A549 (cell line): ENCODE data around the gene PLCXD3. TPM values are rescaled to one million over a fixed set of nuclear protein-coding genes. Genes with fewer than 3 reads are reported as not detected.

ENCODE experiments used
- ATAC-seq, 2 experiments: fragments of 200-7000 bp in 1 of 2; fragments of >200 bp in 1 of 2; cut with Nextera tagmentation in 1 of 2; cut with Tn5 transposase in 1 of 2; 3 replicates each; pipeline versions ENCODE4 v1.8.0 to v1.9.1; 2018 to 2020; ENCODE audit warnings: mild to moderate bottlenecking in 1 of 2, moderate library complexity in 1 of 2
- CTCF ChIA-PET: fragments of 300-600 bp; sonication (Branson Sonifier 250); formaldehyde crosslinking; extraction: SDS; loops from one replicate; lab custom pipeline; 2021; ENCODE audit warnings: antibody characterized with exemption, inconsistent platforms; lab: Yijun Ruan, JAX
- POLR2A ChIA-PET: fragments of 350-600 bp; formaldehyde crosslinking; extraction: SDS; loops from one replicate; lab custom pipeline; 2021; ENCODE audit warnings: antibody characterized with exemption, inconsistent platforms; lab: Yijun Ruan, JAX
- DNase-seq, 2 experiments: peaks; one replicate each; pipeline versions ENCODE4 v3.0.0 to v3.0.0-alpha.2; 2011 to 2016; ENCODE audit warnings: low read depth in 1 of 2, low spot score in 1 of 2
- FAIRE-seq: peaks from 2 replicates; lab custom pipeline; 2011; peaks lifted over from hg19 to GRCh38; lab: Jason Lieb, UNC
- H3K27ac ChIP-seq, 2 experiments: fragments of >200 bp; sonication (Bioruptor Twin); formaldehyde crosslinking; 3 replicates each; pipeline ENCODE4 v1.5.1; 2016 to 2017
- H3K4me1 ChIP-seq: fragments of >200 bp; sonication (Bioruptor Twin); formaldehyde crosslinking; 3 replicates; pipeline ENCODE4 v1.6.1; 2016
- H3K4me2 ChIP-seq: fragments of >200 bp; sonication (Bioruptor Twin); formaldehyde crosslinking; 3 replicates; pipeline ENCODE4 v1.6.1; 2016
- H3K4me3 ChIP-seq: fragments of >200 bp; sonication (Bioruptor Twin); formaldehyde crosslinking; 3 replicates; pipeline ENCODE4 v1.5.1; 2016
- H3K9me3 ChIP-seq: fragments of >200 bp; sonication (Bioruptor Twin); formaldehyde crosslinking; 3 replicates; pipeline ENCODE4 v1.6.1; 2016
- CBX2 ChIP-seq: fragments of 200-600 bp; sonication (generic); IDR thresholded peaks from 2 replicates; pipeline ENCODE4 v1.6.1; 2016; ENCODE audit warnings: low read depth, mild to moderate bottlenecking, borderline replicate concordance
- ESRRA ChIP-seq: fragments of 150-350 bp; IDR thresholded peaks from 2 replicates; pipeline ENCODE4 v1.6.1; 2014; ENCODE audit warnings: mild to moderate bottlenecking, low read length, borderline replicate concordance
- FOSB ChIP-seq: fragments of 250-450 bp; sonication (Bioruptor Pico); IDR thresholded peaks from 2 replicates; pipeline ENCODE4 v1.5.0; 2020; ENCODE audit warnings: mild to moderate bottlenecking, moderate library complexity
- HEYL ChIP-seq: fragments of 250-450 bp; sonication (Bioruptor Pico); IDR thresholded peaks from 2 replicates; pipeline ENCODE4 v1.8.0; 2021; ENCODE audit warnings: mild to moderate bottlenecking, moderate library complexity
- HOXA7 ChIP-seq: fragments of 250-450 bp; sonication (Bioruptor Pico); IDR thresholded peaks from 2 replicates; pipeline ENCODE4 v1.5.0; 2020; ENCODE audit warnings: mild to moderate bottlenecking, moderate library complexity
- JUN ChIP-seq, 2 experiments: fragments of >200 bp; sonication (Bioruptor Twin); formaldehyde crosslinking; IDR thresholded peaks; 2 replicates in 1 of 2; 3 replicates in 1 of 2; pipeline ENCODE4 v1.6.1; 2016 to 2017
- MAZ ChIP-seq: fragments of 150-350 bp; IDR thresholded peaks from 2 replicates; pipeline ENCODE4 v1.6.1; 2014; ENCODE audit warnings: antibody characterized with exemption, low read depth, low read length, borderline replicate concordance
- MYC ChIP-seq: IDR thresholded peaks from 2 replicates; pipeline ENCODE4 v1.6.1; 2012; ENCODE audit warnings: mild to moderate bottlenecking, inconsistent platforms, low read length, improper control_type of control experiment, borderline replicate concordance
- NR3C1 ChIP-seq: fragments of >200 bp; sonication (Bioruptor Twin); formaldehyde crosslinking; IDR thresholded peaks from 3 replicates; pipeline ENCODE4 v1.6.1; 2017
- RAD21 ChIP-seq, 2 experiments: fragments of >200 bp in 1 of 2; sonication (Bioruptor Twin) in 1 of 2; formaldehyde crosslinking in 1 of 2; IDR thresholded peaks in 1 of 2; conservative IDR thresholded peaks in 1 of 2; 2 replicates in 1 of 2; 3 replicates in 1 of 2; pipeline ENCODE4 v1.6.1; 2012 to 2018; ENCODE audit warnings: inconsistent platforms in 1 of 2
- RFX5 ChIP-seq: fragments of 450-650 bp; IDR thresholded peaks from 2 replicates; pipeline ENCODE4 v1.7.1; 2014; ENCODE audit warnings: antibody characterized with exemption, mild to moderate bottlenecking, moderate library complexity
- SMC3 ChIP-seq: fragments of >200 bp; sonication (Bioruptor Twin); formaldehyde crosslinking; IDR thresholded peaks from 3 replicates; pipeline ENCODE4 v1.6.1; 2018; ENCODE audit warnings: inconsistent platforms
- ZNF302 ChIP-seq: fragments of 250-450 bp; sonication (Bioruptor Pico); IDR thresholded peaks from 2 replicates; pipeline ENCODE4 v1.9.0; 2021; ENCODE audit warnings: inconsistent platforms, mild to moderate bottlenecking, moderate library complexity
- ZSCAN20 ChIP-seq: fragments of 250-450 bp; sonication (Bioruptor Pico); IDR thresholded peaks from 2 replicates; pipeline ENCODE4 v1.8.0; 2022; ENCODE audit warnings: mild to moderate bottlenecking, moderate library complexity
- WGBS: methylation state at CpG from one replicate; pipeline ENCODE4 v1.1.6; 2017; ENCODE audit errors: missing lambda C conversion rate; 5-methylcytosine and 5-hydroxymethylcytosine counted together
- polyA plus RNA-seq, 4 experiments: library from polyadenylated mRNA; depleted of rRNA in 3 of 4; stranded (reverse); fragments of >200 nt; fragmentation: RNase III in 1 of 4; extraction: RNeasy Plus Mini Kit Qiagen cat#74134 plus additional on column Dnase treatment in 1 of 4; gene quantifications; 2 replicates in 3 of 4; 3 replicates in 1 of 4; pipeline ENCODE4 v1.2.3, GENCODE V29; 2011 to 2017
- TF ChIP-seq, protein P1 (sequence below): fragments of >200 bp; sonication (Bioruptor Twin); formaldehyde crosslinking; IDR thresholded peaks from 2 replicates; pipeline ENCODE4 v1.6.1; 2016
- TF ChIP-seq, protein P2 (sequence below): IDR thresholded peaks from 2 replicates; pipeline ENCODE4 v1.6.1; 2012; ENCODE audit warnings: low read depth, borderline replicate concordance
- TF ChIP-seq, protein P3 (sequence below): IDR thresholded peaks from 2 replicates; pipeline ENCODE4 v1.6.1; 2012
- TF ChIP-seq, protein P4 (sequence below): fragments of >200 bp; sonication (Bioruptor Twin); formaldehyde crosslinking; IDR thresholded peaks from 3 replicates; pipeline ENCODE4 v1.5.1; 2016

PLCXD3 gene
- polyA plus RNA-seq, 2 of the 4 experiments (the other 2 are of a cell fraction), result 1.2 to 1.6 TPM

DNA sequence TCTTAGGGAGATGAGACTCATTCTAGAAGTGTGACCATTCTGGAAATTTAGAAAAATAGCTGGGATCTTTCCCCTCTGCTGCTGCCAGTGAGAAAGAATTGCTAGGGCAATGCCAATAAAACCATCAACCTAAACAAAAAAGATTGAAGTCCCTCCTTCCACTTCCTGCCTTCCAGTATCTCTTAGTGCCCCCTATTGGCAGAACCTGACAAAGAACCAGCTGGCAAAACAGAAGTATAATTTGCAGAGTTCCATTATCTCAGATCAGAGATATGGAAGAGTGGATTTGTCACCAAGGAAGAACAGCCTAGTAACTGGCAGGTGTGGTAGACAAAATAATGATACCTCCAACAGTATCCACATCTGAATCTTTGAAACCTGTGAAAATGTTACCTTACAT lies 13.8 kb upstream of the PLCXD3 start:
- FAIRE-seq, result no peak
- CTCF ChIA-PET, result interaction anchor here (0.9 to 1.7 kb wide), 5 partner anchors 9 to 254 kb away, joined by 3 to 8 read pairs (median 3); no protein-coding TSS in a partner anchor

DNA sequence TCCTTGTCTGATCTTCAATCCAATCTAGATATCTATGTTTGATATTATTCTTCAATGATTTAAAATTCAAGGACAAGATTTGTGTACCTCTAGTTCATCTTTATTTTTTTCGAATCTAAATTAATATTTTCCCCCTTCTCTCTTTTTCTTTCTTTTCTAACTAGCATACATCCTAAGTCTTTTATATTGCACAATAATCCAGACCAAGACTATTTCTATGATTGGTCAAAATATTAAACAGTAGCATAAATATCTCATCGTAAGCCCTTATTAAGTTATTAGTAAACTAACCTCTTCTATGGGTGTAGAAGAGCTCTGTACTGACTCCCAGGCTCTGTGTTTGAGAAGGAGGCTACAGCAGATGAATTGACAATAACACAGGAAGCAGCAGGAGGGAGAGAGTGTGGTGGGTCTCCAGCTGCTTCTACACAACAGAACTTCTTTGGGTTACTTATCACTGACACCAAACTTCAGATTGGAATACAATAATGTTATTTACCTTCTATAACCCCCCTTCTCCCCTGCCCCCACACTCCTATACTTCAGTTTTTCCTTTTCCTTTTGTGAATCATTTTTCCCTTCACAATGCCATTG lies 11.9 kb upstream of the PLCXD3 start:
- DNase-seq, result no peak
- WGBS, result 10% methylated on average over 2 of the region's 2 CpGs
- ChIA-PET CTCF (no interaction called here), POLR2A (no interaction called here)
- Histone ChIP-seq H3K4me3 (no peak overlapping the region), H3K4me2 (no peak overlapping the region), H3K4me1 (no peaks in the 10 kb centered on the region), H3K27ac (no peak overlapping the region), H3K9me3 (no peaks in the 10 kb centered on the region)
- no peak for ATAC-seq
- no peak for TF ChIP-seq JUN (IDR thresholded peaks at IDR 0.05)
- TF ChIP-seq HOXA7 (CRISPR knock-in tag), result no peak
- TF ChIP-seq, protein P1, sequence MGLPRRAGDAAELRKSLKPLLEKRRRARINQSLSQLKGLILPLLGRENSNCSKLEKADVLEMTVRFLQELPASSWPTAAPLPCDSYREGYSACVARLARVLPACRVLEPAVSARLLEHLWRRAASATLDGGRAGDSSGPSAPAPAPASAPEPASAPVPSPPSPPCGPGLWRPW, result no peak
- TF ChIP-seq NR3C1, result no peak
- TF ChIP-seq FOSB (CRISPR knock-in tag), result no peak
- TF ChIP-seq MYC, result no peak
- no peak for TF ChIP-seq ZNF302
- TF ChIP-seq MAZ, result no peak
- FAIRE-seq, result no peak

More for the DNA sequence above, 13.8 kb upstream of the PLCXD3 start:
- TF ChIP-seq, protein P2, sequence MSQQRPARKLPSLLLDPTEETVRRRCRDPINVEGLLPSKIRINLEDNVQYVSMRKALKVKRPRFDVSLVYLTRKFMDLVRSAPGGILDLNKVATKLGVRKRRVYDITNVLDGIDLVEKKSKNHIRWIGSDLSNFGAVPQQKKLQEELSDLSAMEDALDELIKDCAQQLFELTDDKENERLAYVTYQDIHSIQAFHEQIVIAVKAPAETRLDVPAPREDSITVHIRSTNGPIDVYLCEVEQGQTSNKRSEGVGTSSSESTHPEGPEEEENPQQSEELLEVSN, result no peak
- TF ChIP-seq CBX2 (no peak), ESRRA (no peak), SMC3 (peak; percentile 35; the same call in 1 of the 3 replicates), RAD21 (conservative IDR thresholded peaks at IDR 0.05 in 1 of 2, IDR thresholded peaks at IDR 0.05 in 1 of 2) (peak; percentile 38 to 66; a peak in 3 of 5 replicates)
- TF ChIP-seq, protein P3, sequence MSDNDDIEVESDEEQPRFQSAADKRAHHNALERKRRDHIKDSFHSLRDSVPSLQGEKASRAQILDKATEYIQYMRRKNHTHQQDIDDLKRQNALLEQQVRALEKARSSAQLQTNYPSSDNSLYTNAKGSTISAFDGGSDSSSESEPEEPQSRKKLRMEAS, result no peak
- TF ChIP-seq, protein P4, sequence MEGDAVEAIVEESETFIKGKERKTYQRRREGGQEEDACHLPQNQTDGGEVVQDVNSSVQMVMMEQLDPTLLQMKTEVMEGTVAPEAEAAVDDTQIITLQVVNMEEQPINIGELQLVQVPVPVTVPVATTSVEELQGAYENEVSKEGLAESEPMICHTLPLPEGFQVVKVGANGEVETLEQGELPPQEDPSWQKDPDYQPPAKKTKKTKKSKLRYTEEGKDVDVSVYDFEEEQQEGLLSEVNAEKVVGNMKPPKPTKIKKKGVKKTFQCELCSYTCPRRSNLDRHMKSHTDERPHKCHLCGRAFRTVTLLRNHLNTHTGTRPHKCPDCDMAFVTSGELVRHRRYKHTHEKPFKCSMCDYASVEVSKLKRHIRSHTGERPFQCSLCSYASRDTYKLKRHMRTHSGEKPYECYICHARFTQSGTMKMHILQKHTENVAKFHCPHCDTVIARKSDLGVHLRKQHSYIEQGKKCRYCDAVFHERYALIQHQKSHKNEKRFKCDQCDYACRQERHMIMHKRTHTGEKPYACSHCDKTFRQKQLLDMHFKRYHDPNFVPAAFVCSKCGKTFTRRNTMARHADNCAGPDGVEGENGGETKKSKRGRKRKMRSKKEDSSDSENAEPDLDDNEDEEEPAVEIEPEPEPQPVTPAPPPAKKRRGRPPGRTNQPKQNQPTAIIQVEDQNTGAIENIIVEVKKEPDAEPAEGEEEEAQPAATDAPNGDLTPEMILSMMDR, result peak; percentile 26; the same call in 1 of the 3 replicates
- ATAC-seq, result no peak
- Histone ChIP-seq H3K4me3 (no peak overlapping the region), H3K4me1 (no peaks in the 10 kb centered on the region), H3K4me2 (no peak overlapping the region), H3K27ac (no peak overlapping the region), H3K9me3 (peaks cover 4% of the 10 kb centered on the region; the same call in 1 of the 3 replicates)
- peak in 1 of 2 experiments; percentile 26 for DNase-seq
- POLR2A ChIA-PET, result no interaction called here

DNA sequence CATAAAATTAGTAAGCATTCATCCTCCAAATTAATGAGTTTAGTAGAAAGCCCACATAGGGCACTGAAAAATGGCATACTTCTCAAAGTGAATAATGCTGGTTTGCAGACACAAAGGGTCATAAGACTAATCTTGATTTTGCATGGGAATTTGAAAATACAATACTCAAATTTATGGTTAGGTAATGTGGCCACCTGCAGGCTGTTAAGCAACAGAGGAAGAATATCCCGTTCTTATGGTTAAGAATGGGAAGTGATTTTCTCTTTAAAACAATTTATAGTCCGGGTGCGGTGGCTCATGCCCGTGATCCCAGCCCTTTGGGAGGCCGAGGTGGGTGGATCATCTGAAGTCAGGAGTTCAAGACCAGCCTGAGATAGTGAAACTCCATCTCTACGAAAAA lies 9.4 kb upstream of the PLCXD3 start:
- POLR2A ChIA-PET, result no interaction called here
- H3K4me3 ChIP-seq, result no peak overlapping the region
- peak; percentile 39 for FAIRE-seq
- no peak overlapping the region for H3K27ac ChIP-seq
- peak in 1 of 2 experiments; percentile 52 for DNase-seq
- no peaks in the 10 kb centered on the region for H3K4me1 ChIP-seq
- H3K9me3 ChIP-seq, result no peaks in the 10 kb centered on the region
- CTCF ChIA-PET, result interaction anchor here (1.0 to 3.9 kb wide), 3 partner anchors 34 to 252 kb away, joined by 4 to 17 read pairs (median 6); no protein-coding TSS in a partner anchor
- ATAC-seq, result peak; percentile 43 to 62; a peak in 3 of 6 replicates
- peak overlapping the region; percentile 42; the same call in 1 of the 3 replicates for H3K4me2 ChIP-seq
- WGBS, result 9% methylated on average over 6 of the region's 6 CpGs
- TF ChIP-seq, protein P4, result peak; percentile 58
- TF ChIP-seq SMC3 (peak; percentile 90), HOXA7 (CRISPR knock-in tag) (no peak), RFX5 (no peak), RAD21 (conservative IDR thresholded peaks at IDR 0.05 in 1 of 2, IDR thresholded peaks at IDR 0.05 in 1 of 2) (peak; percentile 83), HEYL (CRISPR knock-in tag) (no peak), ZSCAN20 (CRISPR knock-in tag) (no peak)
- TF ChIP-seq, all 56 proteins: peak for 3
